PC-3 (cell line): ENCODE data around the gene TMEM209.
"Not testable (repeated sequence)": the region's sequence is repeated elsewhere in the genome, so short reads cannot be mapped to it uniquely, and the experiment has no call there.

Experiments
- CTCF ChIP-seq: fragments of 300-600 bp; sonication (generic); conservative IDR thresholded peaks from 2 replicates; pipeline ENCODE4 v1.5.1; 2017; ENCODE audit warnings: antibody characterized with exemption, low read depth, mild to moderate bottlenecking, low read length
- EZH2 ChIP-seq: fragments of 300-600 bp; sonication (generic); IDR thresholded peaks from one replicate; pipeline ENCODE4 v1.6.1; 2017; ENCODE audit warnings: antibody characterized with exemption, mild to moderate bottlenecking, low read length; ENCODE audit not compliant: unreplicated experiment
- EZH2phosphoT487 ChIP-seq: fragments of 300-600 bp; sonication (generic); IDR thresholded peaks from 2 replicates; pipeline ENCODE4 v1.6.1; 2018; ENCODE audit warnings: mild to moderate bottlenecking, antibody characterized with exemption, low read length, borderline replicate concordance

GRCh38 chr7:130146142-130146541 is 59.1 kb downstream of the TMEM209 start:
- TF ChIP-seq CTCF, EZH2, EZH2phosphoT487: not testable (repeated sequence)
